ENCODE measurements around the gene TAF11L14.
"Not testable (repeated sequence)": the region's sequence is repeated elsewhere in the genome, so short reads cannot be mapped to it uniquely, and the experiment has no call there.

Gene TAF11L14

DNA sequence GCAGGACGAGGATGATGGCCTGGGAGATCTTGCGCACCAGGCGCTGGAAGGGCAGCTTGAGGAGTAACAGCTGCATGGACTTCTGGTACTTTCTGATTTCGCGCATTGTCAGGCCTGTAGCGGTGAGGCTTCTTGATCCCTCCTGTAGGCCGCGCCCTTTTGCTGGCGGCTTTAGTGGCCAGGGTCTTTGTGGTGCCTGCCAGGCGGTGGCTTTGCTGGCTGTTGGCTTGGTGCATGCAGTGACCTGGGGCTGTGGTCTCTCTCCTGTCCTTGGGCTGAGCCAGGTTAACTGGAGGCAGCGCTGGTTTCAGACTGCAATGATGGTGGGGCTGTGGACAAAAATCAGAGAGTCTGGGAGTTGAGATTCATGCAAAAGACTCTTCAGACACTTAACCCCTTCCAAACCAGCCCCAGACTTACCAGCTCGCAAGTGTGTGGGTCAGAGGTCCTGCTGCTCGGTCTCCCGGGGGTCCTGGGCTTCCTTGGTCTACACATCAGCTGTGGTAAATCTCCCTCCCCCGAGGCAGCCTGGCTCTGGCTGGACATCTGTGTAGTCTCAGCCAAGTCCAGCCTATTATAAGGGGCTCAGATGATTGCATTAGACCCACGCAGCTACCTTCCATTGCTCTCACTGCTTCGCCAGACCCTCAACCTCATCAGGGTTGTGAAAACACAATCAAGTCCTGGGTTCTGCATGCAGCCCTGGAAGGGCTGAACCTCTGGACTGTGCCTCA, 19.2 kb upstream of the TAF11L14 start:
- no peaks in the 10 kb centered on the region for H3K27me3 ChIP-seq (ENCODE audit: control insufficient read depth, insufficient read depth, low read length)
- H3K9me3 ChIP-seq (ENCODE audit: control insufficient read depth, low read length): no peaks in the 10 kb centered on the region
- no peak overlapping the region for H3K27ac ChIP-seq
- no peak overlapping the region for H3K4me3 ChIP-seq (ENCODE audit: low read depth, low read length)
- no peak overlapping the region for H3K9ac ChIP-seq
- no peak overlapping the region for H3K4me2 ChIP-seq (ENCODE audit: low read length)
- H2AFZ ChIP-seq: no peak overlapping the region
- no peaks in the 10 kb centered on the region for H3K36me3 ChIP-seq (ENCODE audit: control insufficient read depth, insufficient read depth, low read length)
- H3K79me2 ChIP-seq: no peaks in the 10 kb centered on the region
- TF ChIP-seq, protein P1, sequence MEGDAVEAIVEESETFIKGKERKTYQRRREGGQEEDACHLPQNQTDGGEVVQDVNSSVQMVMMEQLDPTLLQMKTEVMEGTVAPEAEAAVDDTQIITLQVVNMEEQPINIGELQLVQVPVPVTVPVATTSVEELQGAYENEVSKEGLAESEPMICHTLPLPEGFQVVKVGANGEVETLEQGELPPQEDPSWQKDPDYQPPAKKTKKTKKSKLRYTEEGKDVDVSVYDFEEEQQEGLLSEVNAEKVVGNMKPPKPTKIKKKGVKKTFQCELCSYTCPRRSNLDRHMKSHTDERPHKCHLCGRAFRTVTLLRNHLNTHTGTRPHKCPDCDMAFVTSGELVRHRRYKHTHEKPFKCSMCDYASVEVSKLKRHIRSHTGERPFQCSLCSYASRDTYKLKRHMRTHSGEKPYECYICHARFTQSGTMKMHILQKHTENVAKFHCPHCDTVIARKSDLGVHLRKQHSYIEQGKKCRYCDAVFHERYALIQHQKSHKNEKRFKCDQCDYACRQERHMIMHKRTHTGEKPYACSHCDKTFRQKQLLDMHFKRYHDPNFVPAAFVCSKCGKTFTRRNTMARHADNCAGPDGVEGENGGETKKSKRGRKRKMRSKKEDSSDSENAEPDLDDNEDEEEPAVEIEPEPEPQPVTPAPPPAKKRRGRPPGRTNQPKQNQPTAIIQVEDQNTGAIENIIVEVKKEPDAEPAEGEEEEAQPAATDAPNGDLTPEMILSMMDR (IDR thresholded peaks at IDR 0.05): no peak
- H3K4me1 ChIP-seq: no peaks in the 10 kb centered on the region

- H3K9ac ChIP-seq: no peak overlapping the region
- H3K9me3 ChIP-seq (ENCODE audit: control insufficient read depth, low read length): no peaks in the 10 kb centered on the region
- no peaks in the 10 kb centered on the region for H3K36me3 ChIP-seq (ENCODE audit: control insufficient read depth, insufficient read depth, low read length)
- H3K79me2 ChIP-seq: no peaks in the 10 kb centered on the region
- TF ChIP-seq, protein P1 (IDR thresholded peaks at IDR 0.05): no peak
- no peaks in the 10 kb centered on the region for H3K27me3 ChIP-seq (ENCODE audit: control insufficient read depth, insufficient read depth, low read length)
- H3K27ac ChIP-seq: no peak overlapping the region
- H2AFZ ChIP-seq: no peak overlapping the region
- H3K4me2 ChIP-seq (ENCODE audit: low read length): no peak overlapping the region
- H3K4me3 ChIP-seq (ENCODE audit: low read depth, low read length): no peak overlapping the region
- no peaks in the 10 kb centered on the region for H3K4me1 ChIP-seq
These were observed 14.9 kb upstream of the TAF11L14 start for GRCh38 chr5:17619354-17619753.

DNA sequence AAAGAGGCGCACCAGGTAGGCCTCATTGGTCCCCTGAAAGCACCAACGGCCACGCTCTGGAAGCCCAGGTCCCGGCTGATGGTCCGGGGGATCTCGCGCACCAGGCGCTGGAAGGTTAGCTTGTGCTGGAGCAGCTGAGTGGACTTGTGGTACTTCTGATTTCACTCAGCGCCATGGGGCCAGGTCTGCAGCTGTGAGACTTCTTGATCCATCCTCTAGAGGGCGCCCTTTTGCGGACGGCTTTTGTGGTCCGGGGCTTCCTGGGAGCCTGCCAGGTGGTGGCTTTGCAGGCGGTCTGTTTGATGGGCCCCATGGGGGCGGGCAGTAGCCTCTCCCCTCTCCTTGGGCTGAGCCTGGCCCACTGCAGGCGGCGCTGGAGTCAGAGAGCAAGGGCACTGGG, 13.6 kb upstream of the TAF11L14 start:
- Histone ChIP-seq H3K9me3 (ENCODE audit: control insufficient read depth, low read length) (no peaks in the 10 kb centered on the region), H3K4me3 (ENCODE audit: low read depth, low read length) (no peak overlapping the region), H3K36me3 (ENCODE audit: control insufficient read depth, insufficient read depth, low read length) (no peaks in the 10 kb centered on the region), H2AFZ (no peak overlapping the region), H3K4me2 (ENCODE audit: low read length) (no peak overlapping the region), H3K9ac (no peak overlapping the region), H3K79me2 (no peaks in the 10 kb centered on the region), H3K27me3 (ENCODE audit: control insufficient read depth, insufficient read depth, low read length) (no peaks in the 10 kb centered on the region), H3K4me1 (no peaks in the 10 kb centered on the region), H3K27ac (no peak overlapping the region)
- TF ChIP-seq, protein P1 (IDR thresholded peaks at IDR 0.05): no peak

- Histone ChIP-seq H3K27ac (no peak overlapping the region), H3K36me3 (ENCODE audit: control insufficient read depth, insufficient read depth, low read length) (no peaks in the 10 kb centered on the region), H2AFZ (no peak overlapping the region), H3K79me2 (no peaks in the 10 kb centered on the region), H3K4me3 (ENCODE audit: low read depth, low read length) (no peak overlapping the region), H3K4me1 (no peaks in the 10 kb centered on the region), H3K27me3 (ENCODE audit: control insufficient read depth, insufficient read depth, low read length) (no peaks in the 10 kb centered on the region), H3K9ac (no peak overlapping the region), H3K9me3 (ENCODE audit: control insufficient read depth, low read length) (no peaks in the 10 kb centered on the region), H3K4me2 (ENCODE audit: low read length) (no peak overlapping the region)
- TF ChIP-seq, protein P1 (IDR thresholded peaks at IDR 0.05): no peak
These were observed 8.6 kb upstream of the TAF11L14 start for GRCh38 chr5:17625686-17626085.

- H3K4me2 ChIP-seq (ENCODE audit: low read length); H3K36me3 ChIP-seq (ENCODE audit: control insufficient read depth, insufficient read depth, low read length); H3K27me3 ChIP-seq (ENCODE audit: control insufficient read depth, insufficient read depth, low read length); H2AFZ ChIP-seq; H3K79me2 ChIP-seq; H3K9me3 ChIP-seq (ENCODE audit: control insufficient read depth, low read length); H3K9ac ChIP-seq; H3K27ac ChIP-seq; H3K4me3 ChIP-seq (ENCODE audit: low read depth, low read length); H3K4me1 ChIP-seq: not testable (repeated sequence)
These were observed 2.5 kb upstream of the TAF11L14 start, which contains the start of gene TAF11L13 for GRCh38 chr5:17631788-17632187. Gene TAF11L13 (plus strand): TSS chr5:17632088.

DNA sequence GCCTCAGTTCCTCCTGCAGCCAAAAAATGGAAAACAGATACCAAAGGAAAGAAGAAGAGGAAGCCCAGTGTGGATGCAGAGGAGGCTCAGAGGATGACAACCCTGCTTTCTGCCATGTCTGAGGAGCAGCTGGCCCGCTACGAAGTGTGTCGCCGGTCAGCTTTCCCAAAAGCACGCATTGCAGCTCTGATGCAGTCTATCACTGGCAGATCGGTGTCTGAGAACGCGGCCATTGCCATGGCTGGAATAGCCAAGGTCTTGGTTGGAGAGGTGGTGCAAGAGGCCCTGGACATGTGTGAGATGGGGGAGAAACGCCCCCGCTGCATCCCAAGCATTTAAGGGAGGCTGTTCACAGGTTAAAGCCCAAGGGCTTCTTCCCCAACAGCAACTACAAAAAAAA, 15.0 kb downstream of the TAF11L14 start:
- not testable (repeated sequence) for H3K79me2 ChIP-seq; H3K9ac ChIP-seq; H3K27me3 ChIP-seq (ENCODE audit: control insufficient read depth, insufficient read depth, low read length); H3K27ac ChIP-seq; H3K36me3 ChIP-seq (ENCODE audit: control insufficient read depth, insufficient read depth, low read length); H3K4me3 ChIP-seq (ENCODE audit: low read depth, low read length); H3K4me2 ChIP-seq (ENCODE audit: low read length); H3K9me3 ChIP-seq (ENCODE audit: control insufficient read depth, low read length); H3K4me1 ChIP-seq; H2AFZ ChIP-seq

DNA sequence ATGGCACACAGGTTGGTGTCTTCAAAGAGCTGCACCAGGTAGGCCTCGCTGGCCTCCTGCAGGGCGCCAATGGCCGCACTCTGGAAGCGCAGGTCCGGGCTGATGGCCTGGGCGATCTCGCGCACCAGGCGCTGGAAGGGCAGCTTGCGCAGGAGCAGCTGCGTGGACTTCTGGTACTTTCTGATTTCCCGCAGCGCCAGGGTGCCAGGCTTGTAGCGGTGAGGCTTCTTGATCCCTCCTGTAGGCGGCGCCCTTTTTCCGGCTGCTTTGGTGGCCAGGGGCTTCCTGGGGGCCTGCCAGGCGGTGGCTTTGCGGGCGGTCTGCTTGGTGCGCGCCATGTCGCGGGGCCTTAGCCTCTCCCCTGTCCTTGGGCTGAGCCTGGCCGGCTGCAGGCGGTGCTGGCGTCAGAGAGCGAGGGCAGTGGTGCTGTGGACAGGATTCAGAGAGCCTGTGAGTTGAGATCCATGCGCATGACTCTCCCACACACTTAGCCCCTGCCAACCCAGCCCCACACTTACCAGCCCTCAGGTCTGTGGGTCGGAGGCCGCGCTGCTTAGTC, 21.0 kb downstream of the TAF11L14 start:
- H3K27ac ChIP-seq; H3K4me1 ChIP-seq; H3K9me3 ChIP-seq (ENCODE audit: control insufficient read depth, low read length); H3K79me2 ChIP-seq; H3K4me3 ChIP-seq (ENCODE audit: low read depth, low read length); H3K27me3 ChIP-seq (ENCODE audit: control insufficient read depth, insufficient read depth, low read length); H2AFZ ChIP-seq; H3K36me3 ChIP-seq (ENCODE audit: control insufficient read depth, insufficient read depth, low read length); H3K4me2 ChIP-seq (ENCODE audit: low read length); H3K9ac ChIP-seq: not testable (repeated sequence)
